Tracheal epithelial cell (primary cell): ENCODE data around the gene SH3RF3. TPM values are rescaled to one million over a fixed set of nuclear protein-coding genes. Genes with fewer than 3 reads are reported as not detected.

Experiments
- total RNA-seq: library from RNA; depleted of rRNA; stranded (reverse); fragments of >200 nt; gene quantifications from 2 replicates; pipeline ENCODE4 v1.2.1, GENCODE V29; 2014

The SH3RF3 gene
- total RNA-seq: under 0.01 and 0.24 TPM in 2 replicates

DNA sequence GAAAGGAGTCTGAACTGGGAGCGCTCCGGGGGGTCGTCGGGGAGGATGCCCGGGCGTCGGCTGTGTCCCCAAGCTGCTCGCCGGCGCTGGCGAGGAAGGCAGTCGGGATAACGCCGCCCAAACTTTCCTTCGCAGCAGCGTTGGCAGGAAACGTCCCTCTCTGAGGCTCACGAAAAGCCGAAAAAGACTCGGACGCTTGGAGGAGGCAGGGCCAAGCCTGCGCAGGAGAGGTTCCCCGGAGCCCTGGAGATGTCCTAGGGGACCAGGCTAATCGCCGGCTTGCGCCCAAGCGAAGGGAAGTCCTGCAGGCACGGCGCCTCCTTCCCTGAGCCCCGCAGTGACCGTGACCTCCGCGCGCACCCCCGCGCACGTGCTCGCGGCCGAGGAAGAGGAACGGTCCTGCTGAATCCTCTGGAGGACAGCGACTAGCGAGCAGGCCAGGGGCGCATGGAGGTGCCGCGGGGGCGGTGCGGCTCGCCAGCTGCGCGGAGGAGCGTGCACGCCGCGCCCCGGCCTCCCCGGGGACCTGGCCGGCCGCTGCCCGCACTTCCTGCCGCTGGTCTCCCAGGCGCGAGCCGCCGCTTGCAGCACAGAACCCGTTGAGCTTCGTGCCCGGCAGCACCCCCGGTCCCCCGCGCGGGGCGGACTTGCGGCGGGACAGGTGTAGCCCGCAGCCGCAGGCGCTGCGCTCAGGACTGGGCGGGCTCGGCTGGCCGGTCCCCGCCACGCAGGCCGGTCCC, at the start of gene SH3RF3:
Gene SH3RF3 (plus strand): TSS at position 590 of the 740 bp plus-strand sequence.

Other genes with a start within 250 kb of the SH3RF3 start
- gene EDAR, start 140.0 kb upstream of the SH3RF3 start, total RNA-seq: under 0.01 and 0.48 TPM in 2 replicates